ENCODE measurements around the gene ENO1. TPM values are rescaled to one million over a fixed set of nuclear protein-coding genes. Genes with fewer than 3 reads are reported as not detected.

The ENO1 gene
- total RNA-seq (100 to 1,000 TPM; 289 to 751 (median 408) TPM), polyA plus RNA-seq (100 to 1,000 TPM; 249 to 376 (median 357) TPM)
- long read RNA-seq, donor 1, transcript ENO1-201 (12 exons, 1,781 nt), result major isoform, 171 of 311 reads
- long read RNA-seq, donor 1, partial matches to known transcripts, result 139 of 311 reads
- long read RNA-seq, donor 1, other reads (novel, unspliced or antisense), result 0 of 311 reads
- long read RNA-seq, donor 2, transcript ENO1-201 (12 exons, 1,781 nt), result major isoform, 122 of 218 reads
- long read RNA-seq, donor 2, partial matches to known transcripts, result 84 of 218 reads
- long read RNA-seq, donor 2, other reads (novel, unspliced or antisense), result 6 of 218 reads

DNA sequence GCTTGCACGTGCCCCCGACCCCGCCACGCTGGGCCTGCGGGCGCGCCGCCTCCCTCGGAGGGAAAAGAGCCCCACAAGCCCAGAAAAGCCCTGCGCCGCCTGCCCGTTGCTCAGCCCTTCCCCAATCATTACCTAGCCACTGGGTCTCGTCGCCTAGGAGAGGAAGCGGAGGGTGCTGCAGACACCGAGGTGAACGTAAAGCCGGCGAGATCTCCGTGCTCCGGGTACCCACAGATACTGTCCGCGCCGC, at the start of gene ENO1:
Gene ENO1, minus strand, starts transcription at position 239 of the 250 bp plus-strand sequence. CDS start 3,778 bp downstream, outside the sequence.
- no peak for DNase-seq
- intact Hi-C loops (cut with DNase I; ENCODE audit: low total_unique reads), result no loop called here
- WGBS, 5 donors, result 0 to 1% (median 0%) methylated on average over 3 to 24 of the region's 24 CpGs
- H3K27ac ChIP-seq, result peak within 1 kb of the TSS; percentile 98 to 100 (median 99)
- H3K9me3 ChIP-seq, result no peaks in the 10 kb centered on the region
- peak within 1 kb of the TSS; percentile 80 to 100 (median 97) for H3K4me3 ChIP-seq
- TF ChIP-seq POLR2A (IDR thresholded peaks at IDR 0.05) (peak in 2 of 3 donors; percentile 77 to 90), POLR2AphosphoS5 (IDR thresholded peaks at IDR 0.05) (peak in 1 of 3 donors; percentile 98)
- TF ChIP-seq, protein P1, sequence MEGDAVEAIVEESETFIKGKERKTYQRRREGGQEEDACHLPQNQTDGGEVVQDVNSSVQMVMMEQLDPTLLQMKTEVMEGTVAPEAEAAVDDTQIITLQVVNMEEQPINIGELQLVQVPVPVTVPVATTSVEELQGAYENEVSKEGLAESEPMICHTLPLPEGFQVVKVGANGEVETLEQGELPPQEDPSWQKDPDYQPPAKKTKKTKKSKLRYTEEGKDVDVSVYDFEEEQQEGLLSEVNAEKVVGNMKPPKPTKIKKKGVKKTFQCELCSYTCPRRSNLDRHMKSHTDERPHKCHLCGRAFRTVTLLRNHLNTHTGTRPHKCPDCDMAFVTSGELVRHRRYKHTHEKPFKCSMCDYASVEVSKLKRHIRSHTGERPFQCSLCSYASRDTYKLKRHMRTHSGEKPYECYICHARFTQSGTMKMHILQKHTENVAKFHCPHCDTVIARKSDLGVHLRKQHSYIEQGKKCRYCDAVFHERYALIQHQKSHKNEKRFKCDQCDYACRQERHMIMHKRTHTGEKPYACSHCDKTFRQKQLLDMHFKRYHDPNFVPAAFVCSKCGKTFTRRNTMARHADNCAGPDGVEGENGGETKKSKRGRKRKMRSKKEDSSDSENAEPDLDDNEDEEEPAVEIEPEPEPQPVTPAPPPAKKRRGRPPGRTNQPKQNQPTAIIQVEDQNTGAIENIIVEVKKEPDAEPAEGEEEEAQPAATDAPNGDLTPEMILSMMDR (IDR thresholded peaks at IDR 0.05 in 8 of 11, conservative IDR thresholded peaks at IDR 0.05 in 3 of 11), result no peak
- H3K36me3 ChIP-seq, result peaks cover 0 to 27% (median 19%) of the 10 kb centered on the region in 6 donors
- H3K27me3 ChIP-seq (replicated peaks in 1 of 7), result no peaks in the 10 kb centered on the region
- H3K4me1 ChIP-seq, result peaks cover 39 to 60% (median 55%) of the 10 kb centered on the region in 6 donors

DNA sequence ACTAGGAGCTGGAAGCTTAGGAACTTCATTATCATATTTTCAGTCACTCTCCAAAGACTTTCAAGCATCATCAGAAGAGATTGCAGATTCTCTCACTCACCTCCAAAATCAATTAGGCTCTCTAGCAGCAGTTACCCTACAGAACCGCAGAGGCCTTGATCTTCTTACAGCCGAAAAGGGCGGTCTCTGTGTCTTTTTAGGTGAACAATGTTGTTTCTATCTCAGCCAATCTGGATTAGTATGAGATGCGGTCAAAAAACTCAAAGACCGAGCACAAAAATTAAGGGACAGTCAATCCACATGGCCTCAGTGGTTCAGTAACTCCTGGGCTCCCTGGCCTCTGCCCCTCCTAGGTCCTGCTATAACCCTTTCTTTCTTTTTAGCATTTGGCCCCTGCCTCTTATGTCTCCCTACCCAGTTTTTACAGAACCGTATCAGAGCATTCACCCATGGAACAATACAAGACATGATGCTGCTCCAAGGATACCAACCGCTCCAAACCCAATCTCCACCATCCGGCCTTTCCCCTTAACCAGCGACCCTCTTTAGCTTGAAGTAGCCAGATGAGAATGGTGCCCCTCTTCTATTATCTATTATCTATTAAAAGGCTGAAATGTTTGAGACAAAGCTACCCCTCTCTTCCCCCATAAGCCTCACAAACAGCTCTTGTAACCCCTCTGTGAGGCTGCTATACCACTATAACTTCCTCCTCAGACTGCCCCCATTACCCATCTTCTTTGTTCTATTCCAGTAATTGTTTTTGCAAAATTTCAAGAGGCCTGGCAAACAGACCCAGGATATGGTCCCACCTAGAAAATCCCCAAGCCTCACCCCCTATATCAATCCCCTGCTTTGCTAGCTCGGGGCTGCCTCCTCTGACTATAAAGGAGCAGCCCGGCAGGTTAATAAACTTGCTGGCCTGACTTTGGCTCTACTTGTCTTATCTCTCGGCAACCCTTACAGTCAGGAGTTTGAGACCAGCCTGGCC, 48.5 kb upstream of the ENO1 start:
- Histone ChIP-seq H3K27ac (peak overlapping the region in 1 of 8 donors; percentile 34), H3K4me3 (no peak overlapping the region), H3K4me1 (peaks cover 0 to 8% (median 0%) of the 10 kb centered on the region in 6 donors), H3K36me3 (no peaks in the 10 kb centered on the region), H3K27me3 (replicated peaks in 1 of 7) (no peaks in the 10 kb centered on the region), H3K9me3 (no peaks in the 10 kb centered on the region)
- TF ChIP-seq POLR2AphosphoS5 (IDR thresholded peaks at IDR 0.05), result no peak
- no peak for TF ChIP-seq POLR2A (IDR thresholded peaks at IDR 0.05)
- TF ChIP-seq, protein P1 (IDR thresholded peaks at IDR 0.05 in 8 of 11, conservative IDR thresholded peaks at IDR 0.05 in 3 of 11), result no peak
- no peak for DNase-seq
- intact Hi-C loops (cut with DNase I; ENCODE audit: low total_unique reads), result loop anchor here (10.0 kb wide), 1 partner anchor 178 kb away; no protein-coding TSS in a partner anchor
- 89 to 94% (median 90%) methylated on average over 12 of the region's 12 CpGs for WGBS, 5 donors

GRCh38 chr1:8925960-8926359, 47.5 kb upstream of the ENO1 start:
- TF ChIP-seq, protein P1 (IDR thresholded peaks at IDR 0.05 in 8 of 11, conservative IDR thresholded peaks at IDR 0.05 in 3 of 11), result no peak
- TF ChIP-seq POLR2A (IDR thresholded peaks at IDR 0.05) (no peak), POLR2AphosphoS5 (IDR thresholded peaks at IDR 0.05) (no peak)
- intact Hi-C loops (cut with DNase I; ENCODE audit: low total_unique reads), result loop anchor here (10.0 kb wide), 1 partner anchor 179 kb away; no protein-coding TSS in a partner anchor
- Histone ChIP-seq H3K4me1 (peaks cover 0 to 8% (median 0%) of the 10 kb centered on the region in 6 donors), H3K9me3 (no peaks in the 10 kb centered on the region), H3K4me3 (no peak overlapping the region), H3K27ac (peak overlapping the region in 2 of 8 donors; percentile 39 to 40), H3K36me3 (no peaks in the 10 kb centered on the region), H3K27me3 (replicated peaks in 1 of 7) (no peaks in the 10 kb centered on the region)
- 86 to 89% (median 87%) methylated on average over 9 of the region's 9 CpGs for WGBS, 5 donors
- DNase-seq, result no peak
